ENCODE measurements around the gene FAM200C. TPM values are rescaled to one million over a fixed set of nuclear protein-coding genes. Genes with fewer than 3 reads are reported as not detected.
"Not testable (repeated sequence)": the region's sequence is repeated elsewhere in the genome, so short reads cannot be mapped to it uniquely, and the experiment has no call there.

FAM200C gene
- total and polyA plus RNA-seq, 2 experiments from 2014 or later, result 3.0 to 5.3 TPM

- no peaks in the 10 kb centered on the region for H3K36me3 ChIP-seq (replicated peaks; ENCODE audit: insufficient read depth, low read depth)
- no peaks in the 10 kb centered on the region for H3K9me3 ChIP-seq (ENCODE audit: low read depth)
- H3K4me3 ChIP-seq, result no peak overlapping the region
- no peak overlapping the region for H3K4me2 ChIP-seq
- TF ChIP-seq CTCF (IDR thresholded peaks at IDR 0.05; ENCODE audit: poor library complexity) (no peak), EZH2phosphoT487 (IDR thresholded peaks at IDR 0.05; ENCODE audit: low read depth, severe bottlenecking, unreplicated experiment) (no peak), EZH2 (IDR thresholded peaks at IDR 0.05; ENCODE audit: borderline replicate concordance) (no peak)
- no peaks in the 10 kb centered on the region for H3K9me2 ChIP-seq (replicated peaks; ENCODE audit: insufficient read depth)
- no peak overlapping the region for H3K27ac ChIP-seq
- no peaks in the 10 kb centered on the region for H3K27me3 ChIP-seq
- H4K20me1 ChIP-seq (ENCODE audit: insufficient read depth, poor library complexity, severe bottlenecking), result no peaks in the 10 kb centered on the region
- no peak for DNase-seq (ENCODE audit: low spot score)
- H2AFZ ChIP-seq, result no peak overlapping the region
- no peaks in the 10 kb centered on the region for H3K4me1 ChIP-seq (ENCODE audit: insufficient read depth)
- no peaks in the 10 kb centered on the region for H3K79me2 ChIP-seq
Observed at GRCh38 chr5:160437271-160437670, 37.4 kb upstream of the FAM200C start.

- H3K27me3 ChIP-seq; H3K36me3 ChIP-seq (replicated peaks; ENCODE audit: insufficient read depth, low read depth); DNase-seq (ENCODE audit: low spot score); H3K79me2 ChIP-seq; H4K20me1 ChIP-seq (ENCODE audit: insufficient read depth, poor library complexity, severe bottlenecking); H3K9me2 ChIP-seq (replicated peaks; ENCODE audit: insufficient read depth); H3K27ac ChIP-seq; H2AFZ ChIP-seq; H3K4me1 ChIP-seq (ENCODE audit: insufficient read depth); H3K4me3 ChIP-seq; H3K9me3 ChIP-seq (ENCODE audit: low read depth); H3K4me2 ChIP-seq: not testable (repeated sequence)
- WGBS (ENCODE audit: low lambda C conversion rate, missing lambda C conversion rate), result 56% methylated on average over 6 of the region's 6 CpGs
Observed at GRCh38 chr5:160436661-160437060, 36.8 kb upstream of the FAM200C start.

GRCh38 chr5:160436017-160436416 is 36.2 kb upstream of the FAM200C start:
- Histone ChIP-seq H3K9me3 (ENCODE audit: low read depth) (no peaks in the 10 kb centered on the region), H3K27ac (no peak overlapping the region), H3K4me2 (no peak overlapping the region), H4K20me1 (ENCODE audit: insufficient read depth, poor library complexity, severe bottlenecking) (no peaks in the 10 kb centered on the region), H3K79me2 (no peaks in the 10 kb centered on the region), H3K36me3 (replicated peaks; ENCODE audit: insufficient read depth, low read depth) (no peaks in the 10 kb centered on the region), H3K27me3 (no peaks in the 10 kb centered on the region), H3K4me3 (no peak overlapping the region), H3K4me1 (ENCODE audit: insufficient read depth) (no peaks in the 10 kb centered on the region), H2AFZ (no peak overlapping the region), H3K9me2 (replicated peaks; ENCODE audit: insufficient read depth) (no peaks in the 10 kb centered on the region)
- 90% methylated on average over 4 of the region's 4 CpGs for WGBS (ENCODE audit: low lambda C conversion rate, missing lambda C conversion rate)
- TF ChIP-seq EZH2phosphoT487 (IDR thresholded peaks at IDR 0.05; ENCODE audit: low read depth, severe bottlenecking, unreplicated experiment), result no peak
- TF ChIP-seq CTCF (IDR thresholded peaks at IDR 0.05; ENCODE audit: poor library complexity), result no peak
- no peak for TF ChIP-seq EZH2 (IDR thresholded peaks at IDR 0.05; ENCODE audit: borderline replicate concordance)
- no peak for DNase-seq (ENCODE audit: low spot score)

GRCh38 chr5:160435532-160435931 is 35.7 kb upstream of the FAM200C start:
- H3K9me2 ChIP-seq (replicated peaks; ENCODE audit: insufficient read depth), result no peaks in the 10 kb centered on the region

More at GRCh38 chr5:160435532-160435931, 35.7 kb upstream of the FAM200C start:
- H3K79me2 ChIP-seq, result no peaks in the 10 kb centered on the region
- no peaks in the 10 kb centered on the region for H4K20me1 ChIP-seq (ENCODE audit: insufficient read depth, poor library complexity, severe bottlenecking)
- no peak overlapping the region for H3K4me3 ChIP-seq
- no peak overlapping the region for H3K4me2 ChIP-seq
- H2AFZ ChIP-seq, result no peak overlapping the region
- no peak for DNase-seq (ENCODE audit: low spot score)
- H3K27me3 ChIP-seq, result no peaks in the 10 kb centered on the region
- WGBS (ENCODE audit: low lambda C conversion rate, missing lambda C conversion rate), result 76% methylated on average over 1 of the region's 1 CpG
- H3K4me1 ChIP-seq (ENCODE audit: insufficient read depth), result no peaks in the 10 kb centered on the region
- H3K36me3 ChIP-seq (replicated peaks; ENCODE audit: insufficient read depth, low read depth), result no peaks in the 10 kb centered on the region
- TF ChIP-seq CTCF (IDR thresholded peaks at IDR 0.05; ENCODE audit: poor library complexity), result no peak
- TF ChIP-seq EZH2 (IDR thresholded peaks at IDR 0.05; ENCODE audit: borderline replicate concordance), result no peak
- no peak for TF ChIP-seq EZH2phosphoT487 (IDR thresholded peaks at IDR 0.05; ENCODE audit: low read depth, severe bottlenecking, unreplicated experiment)
- no peak overlapping the region for H3K27ac ChIP-seq
- H3K9me3 ChIP-seq (ENCODE audit: low read depth), result no peaks in the 10 kb centered on the region

Data from hepatocyte (in vitro differentiated cells).